BE2C (cell line): ENCODE measurements around the gene DACT3. TPM values are rescaled to one million over a fixed set of nuclear protein-coding genes. Genes with fewer than 3 reads are reported as not detected.

Experiments
- DNase-seq: peaks from one replicate; pipeline ENCODE4 v3.0.0-alpha.2; 2020
- H3K27me3 ChIP-seq: fragments of 250-450 bp; sonication (Bioruptor Pico); 2 replicates; pipeline ENCODE4 v1.5.1; 2020; ENCODE audit warnings: mild to moderate bottlenecking
- H3K36me3 ChIP-seq: fragments of 250-450 bp; sonication (Bioruptor Pico); 2 replicates; pipeline ENCODE4 v1.5.1; 2020; ENCODE audit warnings: mild to moderate bottlenecking
- H3K4me1 ChIP-seq: fragments of 250-450 bp; sonication (Bioruptor Pico); 2 replicates; pipeline ENCODE4 v1.5.1; 2020
- H3K4me3 ChIP-seq: 2 replicates; pipeline ENCODE4 v1.5.1; 2011; ENCODE audit warnings: low read depth, low read length
- H3K9me3 ChIP-seq: fragments of 250-450 bp; sonication (Bioruptor Pico); 2 replicates; pipeline ENCODE4 v1.5.1; 2020
- CTCF ChIP-seq: IDR thresholded peaks from 2 replicates; pipeline ENCODE4 v1.5.1; 2012; ENCODE audit warnings: mild to moderate bottlenecking, low read depth, low read length
- polyA plus RNA-seq: library from polyadenylated mRNA; unstranded; fragments of >200 nt; gene quantifications from one replicate; pipeline ENCODE4 v1.2.1, GENCODE V29; 2012; ENCODE audit warnings: low read depth, missing spikeins; ENCODE audit not compliant: insufficient read length, insufficient read depth

Gene DACT3
- 16.0 TPM for polyA plus RNA-seq

- Histone ChIP-seq H3K36me3 (no peaks in the 10 kb centered on the region), H3K27me3 (no peaks in the 10 kb centered on the region)
Observed at GRCh38 chr19:46661020-46661731, at the start of gene DACT3. Gene DACT3, minus strand, starts transcription at chr19:46661182. Its CDS starts 118 bp downstream, at chr19:46661064.

GRCh38 chr19:46710687-46711086, 49.7 kb upstream of the DACT3 start:
- Histone ChIP-seq H3K36me3 (no peaks in the 10 kb centered on the region), H3K9me3 (no peaks in the 10 kb centered on the region), H3K27me3 (no peaks in the 10 kb centered on the region), H3K4me3 (no peak overlapping the region), H3K4me1 (peaks cover 3% of the 10 kb centered on the region; the same call in 1 of the 2 replicates)
- peak; percentile 78 for DNase-seq
- no peak for TF ChIP-seq CTCF

More at GRCh38 chr19:46661020-46661731, at the start of gene DACT3:
- Histone ChIP-seq H3K9me3 (no peaks in the 10 kb centered on the region), H3K4me3 (peak within 1 kb of the TSS; percentile 66), H3K4me1 (peaks cover 3% of the 10 kb centered on the region; the same call in 1 of the 2 replicates)
- TF ChIP-seq CTCF = no peak
- peak; percentile 100 for DNase-seq

GRCh38 chr19:46704379-46705076, 43.5 kb upstream of the DACT3 start:
- H3K4me3 ChIP-seq = no peak overlapping the region
- H3K27me3 ChIP-seq = no peaks in the 10 kb centered on the region
- no peaks in the 10 kb centered on the region for H3K4me1 ChIP-seq
- peak; percentile 80 for DNase-seq
- H3K36me3 ChIP-seq = peaks cover 15% of the 10 kb centered on the region; the same call in 1 of the 2 replicates
- TF ChIP-seq CTCF = peak; percentile 88
- H3K9me3 ChIP-seq = no peaks in the 10 kb centered on the region

- Histone ChIP-seq H3K4me1 (no peaks in the 10 kb centered on the region), H3K9me3 (no peaks in the 10 kb centered on the region), H3K4me3 (no peak overlapping the region), H3K27me3 (no peaks in the 10 kb centered on the region), H3K36me3 (peaks cover 15% of the 10 kb centered on the region; the same call in 1 of the 2 replicates)
- no peak for DNase-seq
- TF ChIP-seq CTCF = no peak
Observed at GRCh38 chr19:46700704-46701103, 39.7 kb upstream of the DACT3 start.

GRCh38 chr19:46698395-46699321, 37.7 kb upstream of the DACT3 start:
- no peaks in the 10 kb centered on the region for H3K27me3 ChIP-seq
- no peaks in the 10 kb centered on the region for H3K4me1 ChIP-seq
- no peak overlapping the region for H3K4me3 ChIP-seq
- no peaks in the 10 kb centered on the region for H3K9me3 ChIP-seq
- H3K36me3 ChIP-seq = peaks cover 16% of the 10 kb centered on the region
- no peak for DNase-seq
- no peak for TF ChIP-seq CTCF
